Upper lobe of left lung (tissue), 4 donors: ENCODE results near the gene SLC6A6.

ENCODE experiments used
- CTCF ChIP-seq, 6 experiments: fragments of 450-650 bp in 4 of 6; fragments of 200-600 bp in 2 of 6; sonication (generic) in 2 of 6; IDR thresholded peaks; one replicate each; pipeline ENCODE4 v1.5.1; 2016 to 2019; ENCODE audit warnings: antibody characterized with exemption in 6 of 6
- EP300 ChIP-seq, 4 donors: sonication (generic); formaldehyde crosslinking; IDR thresholded peaks; one replicate each; pipeline ENCODE4 v1.5.1; 2017; ENCODE audit warnings: antibody characterized with exemption in 4 of 4, control low read depth in 2 of 4
- POLR2A ChIP-seq, 4 donors: fragments of 450-650 bp; IDR thresholded peaks; one replicate each; pipeline ENCODE4 v1.5.1; 2016 to 2017; ENCODE audit warnings: antibody characterized with exemption in 4 of 4, mild to moderate bottlenecking in 2 of 4
- POLR2AphosphoS5 ChIP-seq, 2 donors: sonication (generic); formaldehyde crosslinking; IDR thresholded peaks; one replicate each; pipeline ENCODE4 v1.5.1; 2017; ENCODE audit warnings: antibody characterized with exemption in 2 of 2

GRCh38 chr3:14478956-14479550, 76.6 kb downstream of the SLC6A6 start:
- no peak for TF ChIP-seq CTCF (IDR thresholded peaks at IDR 0.05)
- no peak for TF ChIP-seq EP300 (IDR thresholded peaks at IDR 0.05)
- TF ChIP-seq POLR2AphosphoS5 (IDR thresholded peaks at IDR 0.05) = no peak
- no peak for TF ChIP-seq POLR2A (IDR thresholded peaks at IDR 0.05)
